Esophagus squamous epithelium (tissue), 4 donors: ENCODE measurements around the gene C19orf67.

Source experiments
- POLR2A ChIP-seq, 4 donors: fragments of 450-650 bp; IDR thresholded peaks; one replicate each; pipeline ENCODE4 v1.6.1; 2017; ENCODE audit warnings: antibody characterized with exemption in 4 of 4, mild to moderate bottlenecking in 4 of 4, moderate library complexity in 3 of 4
- TF ChIP-seq, protein P1 (sequence below), 6 experiments: fragments of 450-650 bp in 4 of 6; fragments of 200-600 bp in 2 of 6; sonication (generic) in 2 of 6; IDR thresholded peaks; one replicate each; pipeline ENCODE4 v1.5.1; 2016 to 2019; ENCODE audit warnings: antibody characterized with exemption in 6 of 6, mild to moderate bottlenecking in 4 of 6, moderate library complexity in 4 of 6

DNA sequence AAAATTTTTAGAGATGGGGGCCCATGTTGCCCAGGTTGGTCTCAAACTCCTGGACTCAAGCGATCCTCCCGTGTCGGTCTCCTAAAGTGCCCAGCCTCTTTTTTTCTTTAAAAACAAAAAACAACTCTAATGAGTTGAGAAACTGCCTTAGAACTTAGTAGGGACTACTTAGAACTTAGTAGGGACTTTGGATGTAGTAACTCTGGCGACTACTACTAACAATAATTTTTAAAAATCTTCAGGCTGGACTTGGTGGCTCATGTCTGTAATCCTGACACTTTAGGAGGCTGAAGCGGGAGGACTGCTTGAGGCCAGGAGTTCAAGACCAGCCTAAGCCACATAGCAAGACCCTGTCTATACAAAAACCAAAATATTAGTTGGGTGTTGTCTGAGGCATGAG is 515 bp upstream of the C19orf67 start:
- TF ChIP-seq, protein P1, sequence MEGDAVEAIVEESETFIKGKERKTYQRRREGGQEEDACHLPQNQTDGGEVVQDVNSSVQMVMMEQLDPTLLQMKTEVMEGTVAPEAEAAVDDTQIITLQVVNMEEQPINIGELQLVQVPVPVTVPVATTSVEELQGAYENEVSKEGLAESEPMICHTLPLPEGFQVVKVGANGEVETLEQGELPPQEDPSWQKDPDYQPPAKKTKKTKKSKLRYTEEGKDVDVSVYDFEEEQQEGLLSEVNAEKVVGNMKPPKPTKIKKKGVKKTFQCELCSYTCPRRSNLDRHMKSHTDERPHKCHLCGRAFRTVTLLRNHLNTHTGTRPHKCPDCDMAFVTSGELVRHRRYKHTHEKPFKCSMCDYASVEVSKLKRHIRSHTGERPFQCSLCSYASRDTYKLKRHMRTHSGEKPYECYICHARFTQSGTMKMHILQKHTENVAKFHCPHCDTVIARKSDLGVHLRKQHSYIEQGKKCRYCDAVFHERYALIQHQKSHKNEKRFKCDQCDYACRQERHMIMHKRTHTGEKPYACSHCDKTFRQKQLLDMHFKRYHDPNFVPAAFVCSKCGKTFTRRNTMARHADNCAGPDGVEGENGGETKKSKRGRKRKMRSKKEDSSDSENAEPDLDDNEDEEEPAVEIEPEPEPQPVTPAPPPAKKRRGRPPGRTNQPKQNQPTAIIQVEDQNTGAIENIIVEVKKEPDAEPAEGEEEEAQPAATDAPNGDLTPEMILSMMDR (IDR thresholded peaks at IDR 0.05) = no peak
- TF ChIP-seq POLR2A (IDR thresholded peaks at IDR 0.05) = no peak
